HG03039 (cell line): Measurements from ENCODE around the gene SULT1C2.
"Not testable (repeated sequence)": the region's sequence is repeated elsewhere in the genome, so short reads cannot be mapped to it uniquely, and the experiment has no call there.

Experiments used
- ATAC-seq: cut with Tn5 transposase; IDR thresholded peaks from one replicate; pipeline ENCODE4 v1.9.1; 2021; ENCODE audit warnings: mild to moderate bottlenecking, moderate library complexity; ENCODE audit not compliant: unreplicated experiment

SULT1C2 gene

DNA sequence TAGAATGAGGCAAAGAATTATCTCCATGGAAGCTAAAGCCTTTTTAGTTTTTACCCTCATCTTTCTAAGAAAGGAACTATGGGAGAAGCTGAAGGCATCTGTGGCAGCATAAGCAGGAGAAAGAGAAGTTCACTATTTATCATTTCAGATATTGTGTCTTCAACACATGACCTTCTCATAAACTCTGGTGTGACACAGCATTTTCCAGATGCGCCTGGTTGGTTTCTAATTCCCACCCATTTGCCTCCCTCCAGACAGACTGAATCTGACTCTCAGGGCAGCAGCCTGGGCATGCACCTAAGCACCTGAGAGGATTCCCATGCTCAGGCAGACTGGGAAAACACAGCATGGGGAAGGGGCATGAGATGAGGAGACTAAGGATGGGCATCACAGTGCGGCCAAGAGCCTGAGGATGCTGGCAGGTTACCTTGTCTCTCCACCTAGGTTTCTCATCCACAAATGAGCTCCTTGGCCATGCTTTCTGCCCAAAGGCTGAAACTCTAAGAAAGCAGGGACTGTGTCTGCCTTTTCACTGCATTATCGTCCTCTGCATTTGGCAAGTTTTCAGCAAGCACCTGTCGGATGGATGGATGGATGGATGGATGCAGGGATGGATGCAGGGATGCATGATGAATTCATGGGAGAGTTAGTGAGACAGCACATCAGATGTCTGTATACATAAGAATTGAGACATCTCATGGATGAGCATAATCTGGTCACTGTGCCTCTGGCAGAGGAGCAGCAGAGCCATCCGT, 60.3 kb downstream of the SULT1C2 start:
- no peak for ATAC-seq

DNA sequence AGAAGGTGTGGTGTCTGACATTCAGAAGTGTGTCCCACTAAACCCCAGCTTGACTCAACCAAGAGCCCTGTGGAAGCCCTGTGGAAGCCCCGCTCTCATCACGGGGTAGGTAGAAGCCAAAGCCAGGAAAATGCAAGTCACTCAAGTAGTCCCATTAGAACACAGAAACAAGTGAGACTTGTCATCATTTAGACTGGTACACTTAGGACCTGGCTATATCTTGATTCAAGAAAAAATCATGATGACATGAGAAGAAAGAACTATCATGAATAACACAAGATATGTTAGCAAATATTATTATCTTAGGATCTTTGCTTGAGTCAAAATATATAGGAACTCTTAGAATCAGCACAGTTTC, 60.9 kb downstream of the SULT1C2 start:
- no peak for ATAC-seq

DNA sequence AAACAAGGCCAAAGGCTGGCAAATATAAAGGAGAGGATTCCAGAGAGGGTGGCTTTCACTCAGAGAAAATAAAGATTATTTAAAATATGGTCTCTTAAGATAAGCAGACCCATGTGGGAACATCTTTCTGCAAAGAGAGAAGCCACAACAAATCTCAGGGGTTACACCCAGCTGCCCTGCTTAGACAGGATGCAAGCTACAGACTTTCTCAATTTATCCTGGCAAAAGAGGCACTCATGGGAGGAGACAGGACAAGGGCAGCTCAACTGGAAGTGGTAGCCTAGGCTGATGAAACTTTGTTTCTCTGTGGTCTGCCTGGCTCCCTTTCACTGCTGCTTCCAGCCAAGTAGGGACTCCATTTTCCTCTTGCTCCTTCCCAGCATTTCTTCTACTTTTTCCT, 63.2 kb downstream of the SULT1C2 start:
- ATAC-seq: no peak

DNA sequence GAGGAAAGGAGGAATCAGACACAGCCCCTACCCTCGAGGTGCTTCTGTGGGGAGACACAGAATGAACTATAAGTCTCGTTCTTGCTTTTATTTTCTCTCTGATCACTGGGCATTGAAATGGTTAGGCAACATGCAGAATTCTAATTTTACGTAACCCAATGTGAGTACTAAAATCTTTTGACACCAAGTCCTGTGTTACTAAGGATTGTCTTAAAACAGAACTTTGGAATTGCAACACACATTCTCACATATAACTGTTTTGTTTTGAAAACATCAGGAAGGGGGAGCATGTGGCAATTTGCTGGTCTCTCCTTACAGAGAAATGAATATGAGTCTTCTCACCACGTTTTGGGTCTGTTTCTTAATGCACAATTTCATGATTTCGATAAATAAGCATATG, 65.4 kb downstream of the SULT1C2 start:
- ATAC-seq: no peak

DNA sequence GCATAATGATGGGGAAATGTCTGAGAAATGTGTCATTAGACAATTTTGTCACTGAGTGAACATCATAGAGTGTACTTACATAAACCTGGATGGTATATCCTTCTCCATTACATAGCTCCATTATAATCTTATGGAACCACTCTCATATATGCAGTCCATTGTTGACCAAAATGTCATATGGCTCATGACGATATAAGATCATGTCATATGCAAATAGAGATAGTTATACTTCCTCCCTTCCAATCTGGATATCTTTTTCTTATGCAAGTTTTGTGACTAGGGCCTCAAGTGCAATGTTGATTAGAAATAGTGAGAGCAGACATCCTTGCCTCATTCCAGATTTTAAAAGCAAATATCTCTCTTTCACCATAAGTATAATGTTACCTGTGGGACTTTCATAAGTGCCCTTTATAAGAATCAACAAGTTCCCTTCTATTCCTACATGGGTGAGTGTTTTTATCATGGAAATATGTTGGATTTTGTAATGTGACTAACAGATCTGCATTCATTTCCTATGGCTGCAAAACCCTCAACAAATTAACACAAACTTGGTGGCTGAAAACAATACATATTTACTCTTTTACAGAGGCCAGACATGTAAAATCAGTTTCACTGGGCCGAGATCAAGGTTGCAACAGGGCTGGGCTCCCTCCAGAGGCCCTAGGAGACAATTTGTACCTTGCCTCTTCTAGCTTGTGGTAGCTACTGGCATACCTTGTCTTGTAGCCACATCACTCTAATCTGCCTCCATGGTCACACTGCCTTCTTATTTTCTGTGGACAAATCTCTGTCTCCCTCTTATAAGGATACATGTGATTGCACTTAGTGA, 67.4 kb downstream of the SULT1C2 start:
- no peak for ATAC-seq

DNA sequence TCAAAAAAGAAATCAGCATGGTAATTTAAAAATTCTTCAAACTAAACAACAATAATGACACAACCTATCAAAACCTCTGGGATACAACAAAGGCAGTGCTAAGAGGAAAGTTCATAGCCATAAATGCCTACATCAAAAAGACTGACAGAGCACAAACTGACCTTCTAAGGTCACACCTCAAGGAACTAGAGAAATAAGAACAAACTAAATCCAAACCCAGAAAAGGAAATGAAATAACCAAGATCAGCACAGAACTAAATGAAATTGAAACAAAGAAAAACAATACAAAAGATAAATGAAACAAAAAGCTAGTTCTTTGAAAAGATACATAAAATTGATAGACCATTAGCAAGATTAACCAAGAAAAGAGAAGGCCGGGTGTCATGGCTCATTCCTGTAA, 70.6 kb downstream of the SULT1C2 start:
- ATAC-seq: not testable (repeated sequence)
